Measurements from ENCODE around the gene MAP3K2. TPM values are rescaled to one million over a fixed set of nuclear protein-coding genes. Genes with fewer than 3 reads are reported as not detected.

MAP3K2 gene
- total RNA-seq, 3 donors from 2014 or later (not counting 1 experiment from before 2014, with no cell fraction given): 99.4 to 109 (median 106) TPM

DNA sequence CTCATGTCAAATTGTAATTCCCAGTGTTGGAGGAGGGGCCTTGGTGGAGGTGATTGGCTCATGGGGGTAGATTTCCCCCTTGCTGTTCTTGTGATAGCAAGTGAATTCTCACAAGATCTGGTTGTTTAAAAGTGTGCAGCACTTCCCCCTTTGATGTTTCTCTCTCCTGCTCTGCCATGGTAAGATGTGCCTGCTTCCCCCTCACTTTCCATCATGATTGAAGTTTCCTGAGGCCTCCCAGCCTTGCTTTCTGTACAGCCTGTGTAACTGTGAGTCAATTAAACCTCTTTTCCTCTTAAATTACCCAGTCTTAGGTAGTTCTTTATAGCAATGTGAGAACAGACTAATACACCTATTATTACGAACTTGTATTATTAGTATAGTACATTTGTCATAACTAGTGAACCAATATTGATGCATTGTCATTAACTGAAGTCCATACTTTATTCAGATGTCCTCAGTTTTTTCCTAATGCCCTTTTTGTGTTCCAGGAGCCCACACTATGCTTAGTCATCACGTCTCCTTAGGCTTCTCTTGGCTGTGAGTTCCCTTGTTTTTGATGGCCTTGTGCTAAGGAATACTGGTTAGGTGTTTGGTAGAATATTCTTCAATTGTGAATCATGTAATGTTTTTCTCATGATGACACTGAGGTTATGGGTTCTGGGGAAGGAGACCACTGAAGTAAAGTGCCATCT is 4.5 kb upstream of the MAP3K2 start:
- H3K4me1 Mint-ChIP-seq: peaks cover 10 to 11% of the 10 kb centered on the region in 2 donors
- H3K9me3 ChIP-seq (ENCODE audit: control insufficient read depth, insufficient read depth, low read length): no peaks in the 10 kb centered on the region
- no peaks in the 10 kb centered on the region for H3K9me3 Mint-ChIP-seq
- H3K36me3 Mint-ChIP-seq: no peaks in the 10 kb centered on the region
- no peak overlapping the region for H3K4me3 Mint-ChIP-seq
- H3K27me3 Mint-ChIP-seq (ENCODE audit: low read depth in 2 of 2): no peaks in the 10 kb centered on the region
- ATAC-seq: no peak
- 96% methylated on average over 2 of the region's 2 CpGs for WGBS (ENCODE audit: insufficient coverage)
- H3K27ac ChIP-seq (ENCODE audit: low read length): no peak overlapping the region
- H3K4me1 ChIP-seq (ENCODE audit: control insufficient read depth, insufficient read depth, low read length): peaks cover 20% of the 10 kb centered on the region
- no peak for DNase-seq
- H3K27ac Mint-ChIP-seq: peak overlapping the region in 1 of 2 donors; percentile 5
- TF ChIP-seq, protein P1, sequence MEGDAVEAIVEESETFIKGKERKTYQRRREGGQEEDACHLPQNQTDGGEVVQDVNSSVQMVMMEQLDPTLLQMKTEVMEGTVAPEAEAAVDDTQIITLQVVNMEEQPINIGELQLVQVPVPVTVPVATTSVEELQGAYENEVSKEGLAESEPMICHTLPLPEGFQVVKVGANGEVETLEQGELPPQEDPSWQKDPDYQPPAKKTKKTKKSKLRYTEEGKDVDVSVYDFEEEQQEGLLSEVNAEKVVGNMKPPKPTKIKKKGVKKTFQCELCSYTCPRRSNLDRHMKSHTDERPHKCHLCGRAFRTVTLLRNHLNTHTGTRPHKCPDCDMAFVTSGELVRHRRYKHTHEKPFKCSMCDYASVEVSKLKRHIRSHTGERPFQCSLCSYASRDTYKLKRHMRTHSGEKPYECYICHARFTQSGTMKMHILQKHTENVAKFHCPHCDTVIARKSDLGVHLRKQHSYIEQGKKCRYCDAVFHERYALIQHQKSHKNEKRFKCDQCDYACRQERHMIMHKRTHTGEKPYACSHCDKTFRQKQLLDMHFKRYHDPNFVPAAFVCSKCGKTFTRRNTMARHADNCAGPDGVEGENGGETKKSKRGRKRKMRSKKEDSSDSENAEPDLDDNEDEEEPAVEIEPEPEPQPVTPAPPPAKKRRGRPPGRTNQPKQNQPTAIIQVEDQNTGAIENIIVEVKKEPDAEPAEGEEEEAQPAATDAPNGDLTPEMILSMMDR (IDR thresholded peaks at IDR 0.05): no peak
- H3K36me3 ChIP-seq (ENCODE audit: control insufficient read depth, insufficient read depth, low read length): no peaks in the 10 kb centered on the region
- intact Hi-C loops (cut with micrococcal nuclease): no loop called here
- H3K4me3 ChIP-seq (ENCODE audit: low read length): no peak overlapping the region
- H3K27me3 ChIP-seq (ENCODE audit: control insufficient read depth, insufficient read depth, low read length): no peaks in the 10 kb centered on the region

DNA sequence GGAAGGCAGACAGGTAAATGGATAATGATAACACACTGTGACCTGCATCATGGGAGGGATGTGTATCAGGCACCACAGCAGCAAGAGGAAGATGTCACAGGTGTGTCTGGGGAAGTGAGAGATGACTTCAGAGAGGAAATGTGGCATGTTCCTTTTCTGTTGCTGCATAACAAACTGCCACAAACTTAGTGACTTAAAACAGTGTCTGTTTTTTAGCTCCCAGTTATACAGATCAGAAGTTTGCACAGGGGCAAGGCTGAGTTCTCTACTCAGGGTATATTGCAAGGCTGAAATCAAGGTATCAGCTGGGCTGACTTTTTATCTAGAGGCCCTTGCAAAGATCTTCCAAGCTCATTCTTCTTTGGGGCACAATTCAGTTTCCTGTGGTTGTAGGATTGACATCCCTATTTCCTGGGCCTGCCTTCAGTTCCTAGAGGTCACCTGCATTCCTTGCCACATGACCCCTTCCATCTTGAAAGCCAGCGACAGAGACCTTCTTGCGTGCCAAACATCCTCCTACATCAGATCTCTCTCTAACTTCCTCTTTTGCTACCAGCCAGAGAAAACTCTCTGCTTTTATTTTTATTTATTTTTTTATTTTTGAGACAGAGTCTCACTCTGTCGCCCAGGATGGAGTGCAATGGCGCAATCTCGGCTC is 2.1 kb upstream of the MAP3K2 start:
- no peaks in the 10 kb centered on the region for H3K36me3 ChIP-seq (ENCODE audit: control insufficient read depth, insufficient read depth, low read length)
- H3K9me3 Mint-ChIP-seq: no peaks in the 10 kb centered on the region
- peak overlapping the region; percentile 96 to 97 for H3K27ac Mint-ChIP-seq
- H3K4me3 ChIP-seq (ENCODE audit: low read length): no peak overlapping the region
- TF ChIP-seq, protein P1 (IDR thresholded peaks at IDR 0.05): no peak
- no peaks in the 10 kb centered on the region for H3K9me3 ChIP-seq (ENCODE audit: control insufficient read depth, insufficient read depth, low read length)
- no peaks in the 10 kb centered on the region for H3K36me3 Mint-ChIP-seq
- H3K27me3 Mint-ChIP-seq (ENCODE audit: low read depth in 2 of 2): no peaks in the 10 kb centered on the region
- H3K27ac ChIP-seq (ENCODE audit: low read length): peak overlapping the region; percentile 96
- DNase-seq: peak in 1 of 2 donors; percentile 63
- intact Hi-C loops (cut with micrococcal nuclease): loop anchor here (5.0 kb wide), 5 partner anchors 137 to 733 kb away; partner anchors contain the start of genes GYPC, IWS1, SAP130 and SFT2D3
- no peaks in the 10 kb centered on the region for H3K27me3 ChIP-seq (ENCODE audit: control insufficient read depth, insufficient read depth, low read length)
- no peak overlapping the region for H3K4me3 Mint-ChIP-seq
- peaks cover 25% of the 10 kb centered on the region for H3K4me1 ChIP-seq (ENCODE audit: control insufficient read depth, insufficient read depth, low read length)
- WGBS (ENCODE audit: insufficient coverage): 40% methylated on average over 3 of the region's 5 CpGs
- ATAC-seq: no peak
- H3K4me1 Mint-ChIP-seq: peaks cover 30% of the 10 kb centered on the region in 2 donors

DNA sequence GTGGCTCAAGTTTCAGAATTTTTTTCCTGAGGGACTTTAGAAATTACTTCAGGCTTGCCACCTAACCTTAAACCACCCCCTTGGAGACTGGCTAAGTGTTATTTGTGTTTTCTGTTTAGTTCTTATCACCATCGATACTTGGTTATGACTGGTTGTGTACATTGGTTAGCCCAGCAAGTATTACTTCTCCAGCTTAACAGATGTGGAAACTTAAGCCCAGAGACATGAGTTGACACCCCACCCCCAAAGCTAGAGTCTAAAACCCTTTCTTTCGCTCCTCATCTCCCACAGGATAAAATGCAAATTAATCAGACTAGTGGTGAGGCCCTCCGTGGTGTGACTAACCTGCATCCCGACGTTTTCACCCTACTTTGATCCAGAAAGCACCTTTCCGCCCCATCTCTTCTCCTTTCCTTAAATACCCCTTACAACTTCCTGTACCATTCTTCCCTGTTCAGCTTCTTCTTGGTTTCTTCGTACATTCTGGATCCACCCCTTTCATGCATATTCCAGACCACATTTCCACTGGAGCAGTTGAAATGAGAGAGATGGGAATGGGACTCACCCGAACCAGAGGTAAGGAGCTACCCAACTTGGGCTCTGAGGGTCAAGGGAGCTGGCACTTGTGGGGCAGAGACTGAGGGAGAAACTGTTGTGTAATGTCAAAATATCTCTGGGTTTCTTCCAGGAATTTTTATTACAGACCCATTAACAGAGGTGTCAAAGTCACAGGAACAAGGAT is 819 bp upstream of the MAP3K2 start:
- Mint-ChIP-seq H3K27me3 (ENCODE audit: low read depth in 2 of 2) (no peaks in the 10 kb centered on the region), H3K36me3 (no peaks in the 10 kb centered on the region)
- 80% methylated on average over 6 of the region's 8 CpGs for WGBS (ENCODE audit: insufficient coverage)

More for the DNA sequence above, 819 bp upstream of the MAP3K2 start:
- Mint-ChIP-seq H3K9me3 (no peaks in the 10 kb centered on the region), H3K4me3 (peak overlapping the region; percentile 92), H3K4me1 (peaks cover 39 to 40% of the 10 kb centered on the region in 2 donors), H3K27ac (peak overlapping the region; percentile 96 to 97)
- no peak for DNase-seq
- peaks cover 29% of the 10 kb centered on the region for H3K4me1 ChIP-seq (ENCODE audit: control insufficient read depth, insufficient read depth, low read length)
- ATAC-seq: peak in 2 of 3 donors; percentile 5 to 20
- no peaks in the 10 kb centered on the region for H3K27me3 ChIP-seq (ENCODE audit: control insufficient read depth, insufficient read depth, low read length)
- intact Hi-C loops (cut with micrococcal nuclease): loop anchor here (1.0 to 5.0 kb wide), 6 partner anchors 17 to 731 kb away; partner anchors contain the start of genes GYPC, IWS1, SAP130 and SFT2D3
- TF ChIP-seq, protein P1 (IDR thresholded peaks at IDR 0.05): no peak
- H3K27ac ChIP-seq (ENCODE audit: low read length): peak overlapping the region; percentile 96
- peak overlapping the region; percentile 48 for H3K4me3 ChIP-seq (ENCODE audit: low read length)
- no peaks in the 10 kb centered on the region for H3K36me3 ChIP-seq (ENCODE audit: control insufficient read depth, insufficient read depth, low read length)
- no peaks in the 10 kb centered on the region for H3K9me3 ChIP-seq (ENCODE audit: control insufficient read depth, insufficient read depth, low read length)

Measured in natural killer cell (primary cell).